Measurements from ENCODE around the gene SMURF1. TPM values are rescaled to one million over a fixed set of nuclear protein-coding genes. Genes with fewer than 3 reads are reported as not detected.

SMURF1 gene
- total RNA-seq, 2 donors from 2014 or later, result 25.0 to 27.2 TPM

GRCh38 chr7:99039384-99039891 is 104.5 kb downstream of the SMURF1 start:
- intact Hi-C loops (cut with DNase I), result loop anchor here in 1 of 2 donors (5.0 kb wide), 1 partner anchor 273 kb away; no protein-coding TSS in a partner anchor
- DNase-seq (ENCODE audit: low spot score), result no peak

- peak; percentile 72 for DNase-seq (ENCODE audit: low spot score)
- intact Hi-C loops (cut with DNase I), result loop anchor here in 1 of 2 donors (5.0 kb wide), 1 partner anchor 274 kb away; no protein-coding TSS in a partner anchor
These were observed 105.6 kb downstream of the SMURF1 start for GRCh38 chr7:99038086-99038855.

DNA sequence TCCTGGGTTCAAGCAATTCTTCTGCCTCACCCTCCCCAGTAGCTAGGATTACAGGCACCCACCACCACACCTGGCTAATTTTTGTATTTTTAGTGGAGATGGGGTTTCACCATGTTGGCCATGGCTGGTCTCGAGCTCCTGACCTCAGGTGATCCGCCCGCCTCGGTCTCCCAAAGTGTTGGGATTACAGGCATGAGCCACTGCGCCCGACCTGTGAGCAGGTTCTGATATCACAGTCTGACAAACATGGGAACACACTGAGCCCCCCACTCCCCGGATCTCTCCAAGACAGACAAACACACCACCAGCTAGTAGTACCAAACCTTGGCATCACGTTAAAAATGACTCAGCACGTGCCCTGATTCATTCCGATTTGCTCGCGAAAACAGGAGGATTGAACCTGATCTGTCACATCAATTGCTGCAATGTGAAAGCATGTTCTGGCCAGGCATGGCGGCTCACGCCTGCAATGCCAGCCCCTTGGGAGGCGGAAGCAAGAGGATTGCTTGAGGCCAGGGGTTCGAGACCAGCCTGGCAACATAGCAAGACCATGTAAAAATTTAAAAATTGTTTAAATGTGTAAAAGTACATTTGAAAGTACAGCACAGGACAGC is 106.5 kb downstream of the SMURF1 start:
- DNase-seq (ENCODE audit: low spot score), result no peak
- intact Hi-C loops (cut with DNase I), result loop anchor here in 1 of 2 donors (2.0 to 5.0 kb wide), 2 partner anchors 55 to 275 kb away; no protein-coding TSS in a partner anchor

DNA sequence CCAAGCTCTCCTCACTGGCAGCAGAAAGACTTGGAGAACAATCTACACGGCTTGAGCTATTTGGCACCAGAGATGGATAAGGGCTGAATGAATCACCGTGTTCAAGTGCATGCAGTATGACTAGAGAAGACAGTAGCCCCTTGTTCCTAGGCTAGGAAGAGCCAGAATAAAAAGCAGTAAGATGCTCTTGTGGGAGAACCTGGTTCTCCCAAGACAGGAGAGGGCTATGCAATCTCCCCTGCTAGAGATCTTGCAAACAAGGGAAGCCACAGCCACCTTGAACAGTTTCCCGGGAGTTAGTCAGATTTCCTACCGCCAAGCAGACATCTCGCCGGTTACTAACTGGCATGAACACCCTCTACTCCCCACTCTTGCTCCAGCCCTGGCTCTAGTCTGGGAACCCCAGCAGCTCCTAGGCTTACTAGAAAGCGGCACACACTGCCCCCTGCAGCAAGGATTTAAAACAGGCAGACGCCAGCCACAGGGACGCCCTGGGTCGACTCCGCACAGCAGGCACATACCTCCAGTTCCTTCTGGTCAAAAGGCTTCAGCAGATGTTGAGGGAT is 107.3 kb downstream of the SMURF1 start:
- peak; percentile 87 for DNase-seq (ENCODE audit: low spot score)
- intact Hi-C loops (cut with DNase I), result loop anchor here in 1 of 2 donors (2.0 to 5.0 kb wide), 2 partner anchors 54 to 276 kb away; no protein-coding TSS in a partner anchor

GRCh38 chr7:99035723-99036545 is 108.0 kb downstream of the SMURF1 start:
- intact Hi-C loops (cut with DNase I), result loop anchor here in 1 of 2 donors (2.0 to 5.0 kb wide), 2 partner anchors 53 to 276 kb away; no protein-coding TSS in a partner anchor

DNA sequence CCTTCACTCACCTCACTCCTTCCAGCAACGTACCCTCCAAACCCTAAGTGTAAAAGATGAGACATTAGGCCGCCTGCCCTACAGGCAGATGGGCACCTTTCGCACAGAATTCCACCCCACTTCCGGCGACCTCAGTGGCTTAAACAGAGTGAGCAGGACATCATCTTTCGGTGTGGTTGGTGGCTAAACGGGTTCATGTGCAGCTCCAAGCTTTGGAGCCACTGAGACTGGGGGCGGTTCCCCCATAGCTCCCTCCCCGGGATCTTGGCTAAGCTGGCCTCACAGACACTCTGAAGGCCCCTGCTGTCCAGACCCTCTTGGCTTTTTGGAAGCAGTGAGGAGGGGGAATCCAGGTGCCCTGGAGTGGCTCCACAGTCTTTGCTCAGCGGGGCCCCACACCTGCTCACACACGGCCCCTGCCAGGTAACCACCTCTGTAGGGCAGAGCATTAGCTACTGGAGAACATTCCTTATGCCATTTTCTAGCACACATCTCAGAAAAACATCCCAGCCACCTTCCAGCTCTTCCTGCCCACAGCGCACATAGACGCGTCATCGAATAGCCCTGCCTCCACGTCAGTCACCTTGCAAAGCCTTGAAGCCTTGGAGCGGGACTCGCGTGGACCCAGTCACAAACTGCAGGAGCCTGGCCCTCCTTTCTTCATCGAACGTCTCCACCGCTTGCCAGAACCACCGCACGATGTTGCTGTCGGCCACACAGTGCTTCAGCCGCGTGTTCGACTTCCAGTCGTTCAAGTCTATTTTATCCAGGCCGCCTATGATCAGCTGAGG is 108.8 kb downstream of the SMURF1 start:
- DNase-seq (ENCODE audit: low spot score), result peak; percentile 77
- intact Hi-C loops (cut with DNase I), result loop anchor here (5.0 kb wide), 2 partner anchors 107 to 277 kb away; partner anchors contain the start of gene SMURF1 (in 1 of the 2)

More at GRCh38 chr7:99035723-99036545, 108.0 kb downstream of the SMURF1 start:
- DNase-seq (ENCODE audit: low spot score), result peak; percentile 77

DNA sequence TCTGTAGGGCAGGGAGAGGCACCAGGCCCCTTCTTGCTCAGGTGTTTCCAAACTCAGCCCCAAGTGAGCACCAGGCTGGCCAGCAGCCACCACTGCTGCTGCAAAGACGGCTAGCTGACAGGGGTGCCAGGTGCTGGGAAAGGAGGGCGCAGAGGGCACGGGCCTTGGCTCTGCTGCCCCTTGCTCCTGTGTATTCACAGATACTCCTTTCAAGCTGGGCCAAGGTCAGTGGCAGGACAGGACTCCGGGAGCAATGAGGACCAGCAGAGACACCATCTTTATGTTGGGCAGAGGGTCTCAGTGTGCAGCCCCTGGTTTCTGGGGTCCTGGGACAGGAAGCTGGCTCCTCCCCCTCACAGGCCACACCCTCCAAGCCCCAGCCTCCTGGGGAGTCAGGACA is 110.1 kb downstream of the SMURF1 start:
- intact Hi-C loops (cut with DNase I), result loop anchor here in 1 of 2 donors (5.0 kb wide), 1 partner anchor 109 kb away; the partner anchor contains the start of gene SMURF1
- DNase-seq (ENCODE audit: low spot score), result no peak

DNA sequence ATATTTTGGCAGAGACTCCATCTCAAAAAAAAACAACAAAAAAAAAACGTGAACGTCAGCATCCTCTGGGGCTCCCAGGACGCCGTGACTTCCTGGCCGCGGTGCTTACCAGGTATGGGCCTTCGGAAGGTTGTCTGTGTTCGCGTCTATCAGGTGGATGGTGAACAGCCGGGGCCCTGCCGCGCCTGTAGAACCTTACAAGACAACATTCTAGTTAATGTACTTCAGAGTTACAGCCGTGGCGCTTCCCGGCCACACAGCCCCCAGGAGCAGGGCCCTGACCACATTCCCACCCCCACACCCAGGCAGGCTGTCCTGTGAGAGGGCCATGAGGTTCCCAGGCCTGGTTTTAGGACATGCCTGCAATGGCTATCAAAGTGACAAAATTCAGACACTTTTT is 111.0 kb downstream of the SMURF1 start:
- intact Hi-C loops (cut with DNase I), result loop anchor here in 1 of 2 donors (5.0 kb wide), 1 partner anchor 109 kb away; the partner anchor contains the start of gene SMURF1

DNA sequence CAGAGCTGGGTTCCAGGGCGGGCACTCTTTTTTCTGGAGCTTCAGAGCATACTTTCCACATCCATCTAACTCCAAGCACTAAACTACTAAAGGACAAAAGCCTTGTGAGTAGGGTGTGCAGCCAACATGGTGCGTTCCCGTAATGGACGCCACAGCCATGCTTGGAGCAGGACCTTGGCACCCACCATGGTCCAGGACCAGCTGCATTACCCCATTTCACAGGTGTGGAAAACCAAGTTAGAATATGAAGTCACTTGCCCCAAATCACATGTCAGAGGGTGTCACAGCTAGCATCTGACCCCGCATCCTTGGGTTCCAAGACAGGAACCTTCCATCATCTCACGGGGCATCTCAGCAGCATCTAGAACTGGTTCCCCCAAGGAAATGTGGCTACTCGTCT is 112.4 kb downstream of the SMURF1 start:
- no peak for DNase-seq (ENCODE audit: low spot score)

More for the DNA sequence above, 111.0 kb downstream of the SMURF1 start:
- DNase-seq (ENCODE audit: low spot score), result no peak

GRCh38 chr7:99030951-99031350 is 113.0 kb downstream of the SMURF1 start:
- intact Hi-C loops (cut with DNase I), result loop anchor here in 1 of 2 donors (5.0 kb wide), 1 partner anchor 111 kb away; the partner anchor contains the start of gene SMURF1
- DNase-seq (ENCODE audit: low spot score), result peak; percentile 86

More for the DNA sequence above, 112.4 kb downstream of the SMURF1 start:
- intact Hi-C loops (cut with DNase I), result loop anchor here in 1 of 2 donors (5.0 kb wide), 1 partner anchor 111 kb away; the partner anchor contains the start of gene SMURF1

- intact Hi-C loops (cut with DNase I), result loop anchor here in 1 of 2 donors (5.0 kb wide), 1 partner anchor 112 kb away; the partner anchor contains the start of gene SMURF1
- peak; percentile 52 for DNase-seq (ENCODE audit: low spot score)
These were observed 113.5 kb downstream of the SMURF1 start for GRCh38 chr7:99030457-99030856.

GRCh38 chr7:99029466-99030435 is 114.2 kb downstream of the SMURF1 start:
- intact Hi-C loops (cut with DNase I), result loop anchor here in 1 of 2 donors (5.0 kb wide), 1 partner anchor 113 kb away; the partner anchor contains the start of gene SMURF1

GRCh38 chr7:99028261-99028973 is 115.5 kb downstream of the SMURF1 start:
- intact Hi-C loops (cut with DNase I), result no loop called here
- DNase-seq (ENCODE audit: low spot score), result no peak

More at GRCh38 chr7:99029466-99030435, 114.2 kb downstream of the SMURF1 start:
- DNase-seq (ENCODE audit: low spot score), result no peak

GRCh38 chr7:99027841-99028240 is 116.1 kb downstream of the SMURF1 start:
- DNase-seq (ENCODE audit: low spot score), result no peak
- intact Hi-C loops (cut with DNase I), result loop anchor here in 1 of 2 donors (1.0 kb wide), 1 partner anchor 25 kb away; no protein-coding TSS in a partner anchor

DNA sequence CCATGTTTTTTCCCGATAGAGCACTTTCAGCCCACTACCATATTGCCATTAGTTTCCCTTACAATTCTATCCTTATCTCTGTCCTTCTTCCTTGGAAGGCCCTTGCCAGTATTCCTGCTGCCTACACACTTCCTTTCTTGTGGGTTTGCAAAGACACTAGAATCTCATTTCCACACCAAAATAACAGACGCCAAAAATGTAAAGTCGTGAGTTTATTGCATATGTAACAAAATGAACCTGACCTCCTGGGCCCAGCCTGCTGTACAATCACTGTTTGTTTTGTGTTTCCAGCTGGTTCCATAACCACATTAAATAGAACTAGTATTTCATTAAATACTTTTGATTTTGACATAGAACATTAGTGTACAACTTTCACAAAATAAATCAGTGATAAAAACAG is 116.7 kb downstream of the SMURF1 start:
- intact Hi-C loops (cut with DNase I), result loop anchor here in 1 of 2 donors (1.0 kb wide), 1 partner anchor 26 kb away; no protein-coding TSS in a partner anchor
- DNase-seq (ENCODE audit: low spot score), result no peak
